ENCODE data around the gene SOX1. TPM values are rescaled to one million over a fixed set of nuclear protein-coding genes. Genes with fewer than 3 reads are reported as not detected.

Gene SOX1
- total and polyA plus RNA-seq, 2 experiments from 2014 or later = 0.11 TPM; not detected in 1

- Histone ChIP-seq H3K36me3 (replicated peaks; ENCODE audit: insufficient read depth, low read depth) (no peaks in the 10 kb centered on the region), H3K9me3 (ENCODE audit: low read depth) (no peaks in the 10 kb centered on the region), H3K4me2 (peak overlapping the region; percentile 59), H2AFZ (no peak overlapping the region), H3K4me3 (no peak overlapping the region), H3K27me3 (peaks cover 99% of the 10 kb centered on the region), H3K27ac (no peak overlapping the region), H4K20me1 (ENCODE audit: insufficient read depth, poor library complexity, severe bottlenecking) (no peaks in the 10 kb centered on the region), H3K4me1 (ENCODE audit: insufficient read depth) (peaks cover 6% of the 10 kb centered on the region), H3K79me2 (no peaks in the 10 kb centered on the region), H3K9me2 (replicated peaks; ENCODE audit: insufficient read depth) (no peaks in the 10 kb centered on the region)
- no peak for TF ChIP-seq CTCF (IDR thresholded peaks at IDR 0.05; ENCODE audit: poor library complexity)
- peak; percentile 89 for TF ChIP-seq EZH2phosphoT487 (IDR thresholded peaks at IDR 0.05; ENCODE audit: low read depth, severe bottlenecking, unreplicated experiment)
- TF ChIP-seq EZH2 (IDR thresholded peaks at IDR 0.05; ENCODE audit: borderline replicate concordance) = peak; percentile 71
- WGBS (ENCODE audit: low lambda C conversion rate, missing lambda C conversion rate) = 4% methylated on average over 74 of the region's 76 CpGs
- DNase-seq (ENCODE audit: low spot score) = no peak
Observed at GRCh38 chr13:112103961-112104880, 37.3 kb downstream of the SOX1 start.

- H3K27me3 ChIP-seq = peaks cover 98% of the 10 kb centered on the region
- H3K27ac ChIP-seq = no peak overlapping the region
- WGBS (ENCODE audit: low lambda C conversion rate, missing lambda C conversion rate) = 0% methylated on average over 12 of the region's 44 CpGs
- no peak overlapping the region for H2AFZ ChIP-seq
- TF ChIP-seq EZH2 (IDR thresholded peaks at IDR 0.05; ENCODE audit: borderline replicate concordance) (no peak), EZH2phosphoT487 (IDR thresholded peaks at IDR 0.05; ENCODE audit: low read depth, severe bottlenecking, unreplicated experiment) (no peak), CTCF (IDR thresholded peaks at IDR 0.05; ENCODE audit: poor library complexity) (no peak)
- no peak for DNase-seq (ENCODE audit: low spot score)
- H3K4me2 ChIP-seq = peak overlapping the region; percentile 59
- no peaks in the 10 kb centered on the region for H3K36me3 ChIP-seq (replicated peaks; ENCODE audit: insufficient read depth, low read depth)
- no peaks in the 10 kb centered on the region for H3K9me2 ChIP-seq (replicated peaks; ENCODE audit: insufficient read depth)
- H3K4me3 ChIP-seq = no peak overlapping the region
- peaks cover 6% of the 10 kb centered on the region for H3K4me1 ChIP-seq (ENCODE audit: insufficient read depth)
- no peaks in the 10 kb centered on the region for H4K20me1 ChIP-seq (ENCODE audit: insufficient read depth, poor library complexity, severe bottlenecking)
- H3K9me3 ChIP-seq (ENCODE audit: low read depth) = no peaks in the 10 kb centered on the region
- no peaks in the 10 kb centered on the region for H3K79me2 ChIP-seq
Observed at GRCh38 chr13:112104881-112105234, 37.9 kb downstream of the SOX1 start.

GRCh38 chr13:112105244-112105681 lies 38.3 kb downstream of the SOX1 start:
- DNase-seq (ENCODE audit: low spot score) = no peak
- TF ChIP-seq EZH2 (IDR thresholded peaks at IDR 0.05; ENCODE audit: borderline replicate concordance) (peak; percentile 28), EZH2phosphoT487 (IDR thresholded peaks at IDR 0.05; ENCODE audit: low read depth, severe bottlenecking, unreplicated experiment) (peak; percentile 60), CTCF (IDR thresholded peaks at IDR 0.05; ENCODE audit: poor library complexity) (no peak)
- Histone ChIP-seq H3K27me3 (peaks cover 98% of the 10 kb centered on the region), H2AFZ (no peak overlapping the region), H3K9me2 (replicated peaks; ENCODE audit: insufficient read depth) (no peaks in the 10 kb centered on the region), H3K4me3 (no peak overlapping the region), H3K9me3 (ENCODE audit: low read depth) (no peaks in the 10 kb centered on the region), H3K36me3 (replicated peaks; ENCODE audit: insufficient read depth, low read depth) (no peaks in the 10 kb centered on the region), H3K27ac (no peak overlapping the region), H4K20me1 (ENCODE audit: insufficient read depth, poor library complexity, severe bottlenecking) (no peaks in the 10 kb centered on the region), H3K79me2 (no peaks in the 10 kb centered on the region), H3K4me2 (peak overlapping the region; percentile 59), H3K4me1 (ENCODE audit: insufficient read depth) (peaks cover 6% of the 10 kb centered on the region)
- WGBS (ENCODE audit: low lambda C conversion rate, missing lambda C conversion rate) = 3% methylated on average over 24 of the region's 35 CpGs

Measured in hepatocyte (in vitro differentiated cells).